Neural cell (in vitro differentiated cells): ENCODE measurements around the gene UQCC2.

Source experiments
- CTCF ChIP-seq: fragments of 450-650 bp; IDR thresholded peaks from 2 replicates; pipeline ENCODE4 v1.5.1; 2014; ENCODE audit warnings: antibody characterized with exemption, mild to moderate bottlenecking, moderate library complexity; ENCODE audit not compliant: poor library complexity, severe bottlenecking
- EP300 ChIP-seq: fragments of 450-650 bp; conservative IDR thresholded peaks from 2 replicates; pipeline ENCODE4 v1.6.1; 2014; ENCODE audit warnings: antibody characterized with exemption, mild to moderate bottlenecking, moderate library complexity; ENCODE audit not compliant: poor library complexity, severe bottlenecking
- EZH2 ChIP-seq: fragments of 200-600, 300-800 bp; shearing (Covaris generic), sonication (generic); IDR thresholded peaks from 2 replicates; pipeline ENCODE4 v1.6.1; 2014; ENCODE audit warnings: antibody characterized with exemption, low read length, borderline replicate concordance, mild to moderate bottlenecking; ENCODE audit not compliant: insufficient read depth, poor library complexity, severe bottlenecking
- MXI1 ChIP-seq: fragments of 450-650 bp; conservative IDR thresholded peaks from 2 replicates; pipeline ENCODE4 v1.6.1; 2014; ENCODE audit warnings: antibody characterized with exemption, mild to moderate bottlenecking; ENCODE audit not compliant: poor library complexity, severe bottlenecking
- POLR2AphosphoS5 ChIP-seq: IDR thresholded peaks from 2 replicates; pipeline ENCODE4 v1.6.1; 2012
- RAD21 ChIP-seq: fragments of 450-650 bp; conservative IDR thresholded peaks from 2 replicates; pipeline ENCODE4 v1.6.1; 2014; ENCODE audit warnings: antibody characterized with exemption, mild to moderate bottlenecking, moderate library complexity
- REST ChIP-seq: IDR thresholded peaks from 2 replicates; pipeline ENCODE4 v1.6.1; 2012; ENCODE audit warnings: borderline replicate concordance
- SMC3 ChIP-seq: fragments of 450-650 bp; conservative IDR thresholded peaks from 2 replicates; pipeline ENCODE4 v1.6.1; 2014; ENCODE audit warnings: antibody characterized with exemption, mild to moderate bottlenecking, moderate library complexity; ENCODE audit not compliant: poor library complexity
- TAF1 ChIP-seq: IDR thresholded peaks from 2 replicates; pipeline ENCODE4 v1.6.1; 2012; ENCODE audit warnings: low read depth

GRCh38 chr6:33678932-33679490 lies 32.5 kb downstream of the UQCC2 start:
- no peak for TF ChIP-seq POLR2AphosphoS5
- TF ChIP-seq CTCF = no peak
- TF ChIP-seq EP300 = no peak
- no peak for TF ChIP-seq MXI1
- TF ChIP-seq TAF1 = no peak
- no peak for TF ChIP-seq RAD21
- TF ChIP-seq EZH2 = no peak
- TF ChIP-seq REST = no peak
- no peak for TF ChIP-seq SMC3
